Globus pallidus (tissue), 1 donor: ENCODE measurements around the gene CLSTN3.
A peak's percentile ranks its signal among the peaks of the same experiment; 100 is the strongest.

ENCODE experiments used
- DNase-seq: peaks from one replicate; pipeline ENCODE4 v3.0.0-alpha.2; 2015; ENCODE audit warnings: low spot score

The CLSTN3 gene

GRCh38 chr12:7129872-7130691 lies at the start of gene CLSTN3:
CLSTN3 (plus strand) TSS chr12:7130371; CDS start chr12:7130649, 278 bp downstream.
- DNase-seq = peak; percentile 70

GRCh38 chr12:7081037-7081436 lies 49.1 kb upstream of the CLSTN3 start:
- DNase-seq = no peak

- no peak for DNase-seq
Observed at GRCh38 chr12:7083125-7083524, 47.0 kb upstream of the CLSTN3 start.

- no peak for DNase-seq
Observed at GRCh38 chr12:7089196-7089871, 40.8 kb upstream of the CLSTN3 start.

GRCh38 chr12:7090222-7090998 lies 39.8 kb upstream of the CLSTN3 start:
- no peak for DNase-seq

GRCh38 chr12:7091171-7091570 lies 39.0 kb upstream of the CLSTN3 start:
- DNase-seq = no peak

GRCh38 chr12:7091660-7092228 lies 38.4 kb upstream of the CLSTN3 start:
- DNase-seq = no peak

GRCh38 chr12:7092229-7092985 lies 37.8 kb upstream of the CLSTN3 start, which contains the start of gene C1R:
C1R (minus strand) TSS chr12:7092445; CDS start chr12:7092388, 57 bp downstream.
- peak; percentile 40 for DNase-seq

- no peak for DNase-seq
Observed at GRCh38 chr12:7092986-7093460, 37.1 kb upstream of the CLSTN3 start.

GRCh38 chr12:7093486-7093885 lies 36.7 kb upstream of the CLSTN3 start:
- no peak for DNase-seq

GRCh38 chr12:7093892-7094291 lies 36.3 kb upstream of the CLSTN3 start:
- DNase-seq = no peak

GRCh38 chr12:7096006-7096932 lies 33.9 kb upstream of the CLSTN3 start:
- no peak for DNase-seq

- DNase-seq = no peak
Observed at GRCh38 chr12:7096979-7097378, 33.2 kb upstream of the CLSTN3 start.

GRCh38 chr12:7099290-7099996 lies 30.7 kb upstream of the CLSTN3 start:
- DNase-seq = no peak

GRCh38 chr12:7100239-7100638 lies 29.9 kb upstream of the CLSTN3 start:
- DNase-seq = no peak

- DNase-seq = no peak
Observed at GRCh38 chr12:7101047-7101693, 29.0 kb upstream of the CLSTN3 start.

GRCh38 chr12:7101694-7102131 lies 28.5 kb upstream of the CLSTN3 start:
- DNase-seq = no peak

- no peak for DNase-seq
Observed at GRCh38 chr12:7102582-7102981, 27.6 kb upstream of the CLSTN3 start.
